PFSK-1 (cell line): ENCODE data around the gene TLCD2.

ENCODE experiments used
- FOXP2 ChIP-seq: optimal IDR thresholded peaks from 2 replicates; pipeline ENCODE3; 2011; ENCODE audit warnings: borderline replicate concordance, control low read depth, inconsistent platforms; ENCODE audit not compliant: insufficient read depth; ENCODE audit errors: extremely low read length, extremely low read depth
- POLR2AphosphoS5 ChIP-seq: IDR thresholded peaks from 2 replicates; pipeline ENCODE4 v1.6.1; 2012; ENCODE audit warnings: low read depth, mild to moderate bottlenecking, control low read depth, low read length, moderate library complexity
- REST ChIP-seq, 2 experiments: IDR thresholded peaks; 2 replicates each; pipeline versions ENCODE4 v1.6.1 to v1.8.0; 2011 to 2012; ENCODE audit warnings: low read depth in 2 of 2, low read length in 2 of 2, control low read depth in 1 of 2, inconsistent platforms in 1 of 2, mild to moderate bottlenecking in 1 of 2, moderate library complexity in 1 of 2; ENCODE audit not compliant: insufficient read depth in 1 of 2
- SIN3A ChIP-seq: IDR thresholded peaks from 2 replicates; pipeline ENCODE4 v1.6.1; 2012; ENCODE audit warnings: mild to moderate bottlenecking, low read length, moderate library complexity, borderline replicate concordance; ENCODE audit not compliant: insufficient read depth
- TAF1 ChIP-seq: IDR thresholded peaks from 2 replicates; pipeline ENCODE4 v1.6.1; 2012; ENCODE audit warnings: low read length, control low read depth, borderline replicate concordance; ENCODE audit not compliant: insufficient read depth

The TLCD2 gene

GRCh38 chr17:1754430-1755112, 44.4 kb upstream of the TLCD2 start:
- no peak for TF ChIP-seq REST (IDR thresholded peaks at IDR 0.05; ENCODE audit: insufficient read depth in 1 of 2, low read depth in 2 of 2, low read length in 2 of 2)
- TF ChIP-seq SIN3A: no peak
- TF ChIP-seq TAF1: no peak
- no peak for TF ChIP-seq FOXP2
- no peak for TF ChIP-seq POLR2AphosphoS5

GRCh38 chr17:1753767-1754429, 43.7 kb upstream of the TLCD2 start:
- no peak for TF ChIP-seq FOXP2

GRCh38 chr17:1752425-1753262, 42.5 kb upstream of the TLCD2 start:
- TF ChIP-seq TAF1: no peak

GRCh38 chr17:1750628-1751027, 40.5 kb upstream of the TLCD2 start:
- no peak for TF ChIP-seq POLR2AphosphoS5
- TF ChIP-seq TAF1: no peak
- TF ChIP-seq FOXP2: no peak
- no peak for TF ChIP-seq REST (IDR thresholded peaks at IDR 0.05; ENCODE audit: insufficient read depth in 1 of 2, low read depth in 2 of 2, low read length in 2 of 2)
- TF ChIP-seq SIN3A: no peak

GRCh38 chr17:1746975-1747543, 36.9 kb upstream of the TLCD2 start:
- TF ChIP-seq SIN3A (no peak), TAF1 (no peak), FOXP2 (no peak), REST (IDR thresholded peaks at IDR 0.05; ENCODE audit: insufficient read depth in 1 of 2, low read depth in 2 of 2, low read length in 2 of 2) (no peak), POLR2AphosphoS5 (no peak)
